ENCODE measurements around the gene KRTAP25-1.

The KRTAP25-1 gene

DNA sequence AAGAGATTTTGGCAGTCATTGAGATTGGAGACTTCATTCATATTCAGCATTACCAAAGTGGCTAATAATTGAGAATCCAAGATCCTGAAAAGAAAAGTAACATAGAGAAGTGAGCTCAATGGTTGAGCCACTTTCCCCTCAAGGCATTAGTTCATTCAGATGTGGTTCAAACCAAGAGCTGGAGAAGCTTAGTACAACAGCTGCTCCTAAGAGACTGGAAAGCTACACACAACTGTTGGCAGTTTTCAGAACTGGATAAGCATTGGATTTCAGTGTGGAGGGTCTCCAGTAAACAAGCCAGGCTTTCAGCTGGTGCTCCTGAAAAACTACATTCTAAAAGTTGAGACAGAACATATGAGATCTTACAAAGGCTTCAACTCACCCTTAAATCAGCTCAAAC, 44.3 kb downstream of the KRTAP25-1 start:
- Histone ChIP-seq H3K4ac (ENCODE audit: low read depth, low read length) (no peak overlapping the region), H3K79me2 (ENCODE audit: control insufficient read depth, insufficient read depth, low read length, poor library complexity) (no peaks in the 10 kb centered on the region), H3K27me3 (ENCODE audit: insufficient read depth, low read length) (no peaks in the 10 kb centered on the region), H3K18ac (ENCODE audit: low read length) (no peak overlapping the region), H4K12ac (ENCODE audit: low read depth, low read length) (no peak overlapping the region), H2AFZ (ENCODE audit: insufficient read depth, low read length, poor library complexity) (no peak overlapping the region), H3K9ac (ENCODE audit: low read length) (no peak overlapping the region), H3K14ac (ENCODE audit: low read length) (no peak overlapping the region), H3K9me3 (ENCODE audit: insufficient read depth, low read depth, low read length) (no peaks in the 10 kb centered on the region), H3K36me3 (ENCODE audit: control insufficient read depth in 1 of 2, insufficient read depth in 2 of 2, low read length in 2 of 2) (no peaks in the 10 kb centered on the region), H3K4me3 (ENCODE audit: low read depth, low read length) (no peak overlapping the region), H2BK12ac (ENCODE audit: low read length) (no peak overlapping the region), H3K4me2 (ENCODE audit: low read length) (no peak overlapping the region), H2BK120ac (ENCODE audit: insufficient read depth, low read length, poor library complexity) (no peak overlapping the region), H2BK5ac (ENCODE audit: low read depth, low read length, poor library complexity) (no peak overlapping the region), H4K8ac (ENCODE audit: low read depth, low read length) (no peak overlapping the region), H3K23ac (ENCODE audit: low read length) (no peak overlapping the region), H3K27ac (ENCODE audit: low read depth, low read length) (no peak overlapping the region), H3K79me1 (ENCODE audit: low read length) (no peaks in the 10 kb centered on the region), H3K4me1 (ENCODE audit: control insufficient read depth in 1 of 2, insufficient read depth in 2 of 2, low read length in 2 of 2) (peaks cover 0 to 2% of the 10 kb centered on the region in 2 experiments), H4K91ac (ENCODE audit: low read depth, low read length) (no peak overlapping the region), H2AK5ac (ENCODE audit: low read length) (no peak overlapping the region)
- DNase-seq: no peak

GRCh38 chr21:30243691-30244090, 45.6 kb downstream of the KRTAP25-1 start:
- Histone ChIP-seq H2BK120ac (ENCODE audit: insufficient read depth, low read length, poor library complexity) (no peak overlapping the region), H3K9me3 (ENCODE audit: insufficient read depth, low read depth, low read length) (no peaks in the 10 kb centered on the region), H3K79me1 (ENCODE audit: low read length) (no peaks in the 10 kb centered on the region), H4K12ac (ENCODE audit: low read depth, low read length) (no peak overlapping the region), H2BK12ac (ENCODE audit: low read length) (no peak overlapping the region), H3K14ac (ENCODE audit: low read length) (no peak overlapping the region), H3K4me1 (ENCODE audit: control insufficient read depth in 1 of 2, insufficient read depth in 2 of 2, low read length in 2 of 2) (peaks cover 0 to 2% of the 10 kb centered on the region in 2 experiments), H2AK5ac (ENCODE audit: low read length) (no peak overlapping the region), H3K27me3 (ENCODE audit: insufficient read depth, low read length) (no peaks in the 10 kb centered on the region), H4K91ac (ENCODE audit: low read depth, low read length) (no peak overlapping the region), H3K36me3 (ENCODE audit: control insufficient read depth in 1 of 2, insufficient read depth in 2 of 2, low read length in 2 of 2) (no peaks in the 10 kb centered on the region), H3K79me2 (ENCODE audit: control insufficient read depth, insufficient read depth, low read length, poor library complexity) (no peaks in the 10 kb centered on the region), H3K4me2 (ENCODE audit: low read length) (peak overlapping the region; percentile 26), H4K8ac (ENCODE audit: low read depth, low read length) (no peak overlapping the region), H3K18ac (ENCODE audit: low read length) (no peak overlapping the region), H2BK5ac (ENCODE audit: low read depth, low read length, poor library complexity) (no peak overlapping the region), H3K4ac (ENCODE audit: low read depth, low read length) (no peak overlapping the region), H3K27ac (ENCODE audit: low read depth, low read length) (no peak overlapping the region), H3K23ac (ENCODE audit: low read length) (no peak overlapping the region), H3K4me3 (ENCODE audit: low read depth, low read length) (no peak overlapping the region), H3K9ac (ENCODE audit: low read length) (no peak overlapping the region), H2AFZ (ENCODE audit: insufficient read depth, low read length, poor library complexity) (no peak overlapping the region)
- DNase-seq: peak; percentile 83

- H4K8ac ChIP-seq (ENCODE audit: low read depth, low read length): no peak overlapping the region
- no peak overlapping the region for H3K9ac ChIP-seq (ENCODE audit: low read length)
- H3K14ac ChIP-seq (ENCODE audit: low read length): no peak overlapping the region
- peak; percentile 73 to 97 for DNase-seq
- H3K4ac ChIP-seq (ENCODE audit: low read depth, low read length): no peak overlapping the region
- H3K27me3 ChIP-seq (ENCODE audit: insufficient read depth, low read length): no peaks in the 10 kb centered on the region
- no peak overlapping the region for H3K4me2 ChIP-seq (ENCODE audit: low read length)
- WGBS (ENCODE audit: extremely low coverage, insufficient coverage, insufficient read length): no CpG with 5 or more reads among the region's 3 CpGs
- no peak overlapping the region for H3K18ac ChIP-seq (ENCODE audit: low read length)
- no peaks in the 10 kb centered on the region for H3K79me1 ChIP-seq (ENCODE audit: low read length)
- no peaks in the 10 kb centered on the region for H3K36me3 ChIP-seq (ENCODE audit: control insufficient read depth in 1 of 2, insufficient read depth in 2 of 2, low read length in 2 of 2)
- no peak overlapping the region for H2BK120ac ChIP-seq (ENCODE audit: insufficient read depth, low read length, poor library complexity)
- no peaks in the 10 kb centered on the region for H3K9me3 ChIP-seq (ENCODE audit: insufficient read depth, low read depth, low read length)
- H3K27ac ChIP-seq (ENCODE audit: low read depth, low read length): no peak overlapping the region
- H3K23ac ChIP-seq (ENCODE audit: low read length): no peak overlapping the region
- no peak overlapping the region for H2BK5ac ChIP-seq (ENCODE audit: low read depth, low read length, poor library complexity)
- H2BK12ac ChIP-seq (ENCODE audit: low read length): no peak overlapping the region
- H2AFZ ChIP-seq (ENCODE audit: insufficient read depth, low read length, poor library complexity): no peak overlapping the region
- peaks cover 0 to 2% of the 10 kb centered on the region in 2 experiments for H3K4me1 ChIP-seq (ENCODE audit: control insufficient read depth in 1 of 2, insufficient read depth in 2 of 2, low read length in 2 of 2)
- H2AK5ac ChIP-seq (ENCODE audit: low read length): no peak overlapping the region
- H4K12ac ChIP-seq (ENCODE audit: low read depth, low read length): no peak overlapping the region
- H3K4me3 ChIP-seq (ENCODE audit: low read depth, low read length): no peak overlapping the region
- H4K91ac ChIP-seq (ENCODE audit: low read depth, low read length): no peak overlapping the region
- H3K79me2 ChIP-seq (ENCODE audit: control insufficient read depth, insufficient read depth, low read length, poor library complexity): no peaks in the 10 kb centered on the region
Measured at GRCh38 chr21:30240661-30241060, 48.7 kb downstream of the KRTAP25-1 start.

All from trophoblast cell (in vitro differentiated cells and primary cell).